Measurements from ENCODE around the gene SETD3. TPM values are rescaled to one million over a fixed set of nuclear protein-coding genes. Genes with fewer than 3 reads are reported as not detected.

SETD3 gene
- total and polyA plus RNA-seq, 8 donors = 14.0 to 32.7 (median 28.1) TPM

- Histone ChIP-seq H3K4me3 (no peak overlapping the region), H3K36me3 (peaks cover 0 to 8% (median 0%) of the 10 kb centered on the region in 3 donors), H3K4me1 (no peaks in the 10 kb centered on the region), H3K9me3 (no peaks in the 10 kb centered on the region), H3K27me3 (no peaks in the 10 kb centered on the region), H3K27ac (no peak overlapping the region)
- intact Hi-C loops (cut with DNase I) = no loop called here
- no peak for FAIRE-seq
- ATAC-seq = peak in 1 of 4 donors; percentile 43
- WGBS, 2 donors = 86 to 88% methylated on average over 8 of the region's 8 CpGs
- TF ChIP-seq CTCF (IDR thresholded peaks at IDR 0.05) = no peak
- no peak for DNase-seq
Measured at GRCh38 chr14:99408286-99408970, 72.2 kb downstream of the SETD3 start.

GRCh38 chr14:99407416-99407815 is 73.2 kb downstream of the SETD3 start:
- Histone ChIP-seq H3K9me3 (no peaks in the 10 kb centered on the region), H3K36me3 (peaks cover 0 to 8% (median 0%) of the 10 kb centered on the region in 3 donors), H3K4me1 (no peaks in the 10 kb centered on the region), H3K4me3 (no peak overlapping the region), H3K27ac (no peak overlapping the region), H3K27me3 (no peaks in the 10 kb centered on the region)
- WGBS, 2 donors = 88 to 97% methylated on average over 11 of the region's 11 CpGs
- intact Hi-C loops (cut with DNase I) = no loop called here
- no peak for ATAC-seq
- no peak for TF ChIP-seq CTCF (IDR thresholded peaks at IDR 0.05)
- FAIRE-seq = no peak
- DNase-seq = no peak

- intact Hi-C loops (cut with DNase I) = no loop called here
- peaks cover 0 to 35% (median 0%) of the 10 kb centered on the region in 3 donors for H3K36me3 ChIP-seq
- ATAC-seq (no peak), FAIRE-seq (no peak), DNase-seq (no peak)
- WGBS, 2 donors = 93 to 96% methylated on average over 10 of the region's 10 CpGs
- H3K27ac ChIP-seq = no peak overlapping the region
- H3K4me3 ChIP-seq = no peak overlapping the region
- H3K9me3 ChIP-seq = no peaks in the 10 kb centered on the region
- H3K4me1 ChIP-seq = no peaks in the 10 kb centered on the region
- H3K27me3 ChIP-seq = no peaks in the 10 kb centered on the region
- TF ChIP-seq CTCF (IDR thresholded peaks at IDR 0.05) = no peak
Measured at GRCh38 chr14:99402950-99403349, 77.7 kb downstream of the SETD3 start.

- H3K4me3 ChIP-seq = no peak overlapping the region
- no peaks in the 10 kb centered on the region for H3K4me1 ChIP-seq
- no peaks in the 10 kb centered on the region for H3K27me3 ChIP-seq
- 83 to 88% methylated on average over 4 of the region's 4 CpGs for WGBS, 2 donors
- DNase-seq (no peak), ATAC-seq (no peak), FAIRE-seq (no peak)
- H3K9me3 ChIP-seq = no peaks in the 10 kb centered on the region
- TF ChIP-seq CTCF (IDR thresholded peaks at IDR 0.05) = no peak
- peaks cover 0 to 36% (median 0%) of the 10 kb centered on the region in 3 donors for H3K36me3 ChIP-seq
- intact Hi-C loops (cut with DNase I) = no loop called here
- no peak overlapping the region for H3K27ac ChIP-seq
Measured at GRCh38 chr14:99402285-99402648, 78.4 kb downstream of the SETD3 start.

- Histone ChIP-seq H3K27me3 (no peaks in the 10 kb centered on the region), H3K4me3 (no peak overlapping the region), H3K9me3 (no peaks in the 10 kb centered on the region), H3K27ac (no peak overlapping the region), H3K36me3 (peaks cover 0 to 36% (median 0%) of the 10 kb centered on the region in 3 donors), H3K4me1 (no peaks in the 10 kb centered on the region)
- intact Hi-C loops (cut with DNase I) = no loop called here
- 79 to 87% methylated on average over 5 of the region's 5 CpGs for WGBS, 2 donors
- FAIRE-seq (no peak), ATAC-seq (no peak), DNase-seq (no peak)
- no peak for TF ChIP-seq CTCF (IDR thresholded peaks at IDR 0.05)
Measured at GRCh38 chr14:99401621-99402284, 78.9 kb downstream of the SETD3 start.
